Osteoblast (primary cell): ENCODE results near the gene IRF6. TPM values are rescaled to one million over a fixed set of nuclear protein-coding genes. Genes with fewer than 3 reads are reported as not detected.

Source experiments
- DNase-seq: peaks from one replicate; pipeline ENCODE4 v3.0.0; 2011; ENCODE audit warnings: low spot score, mixed read lengths; ENCODE audit not compliant: insufficient read length; ENCODE audit errors: missing footprints
- H2AFZ ChIP-seq: 2 replicates; pipeline ENCODE4 v1.6.0; 2011; ENCODE audit warnings: mild to moderate bottlenecking, low read length
- H3K27ac ChIP-seq: 2 replicates; pipeline ENCODE4 v1.5.1; 2011; ENCODE audit warnings: mild to moderate bottlenecking, low read depth, low read length, moderate library complexity
- H3K27me3 ChIP-seq: 2 replicates; pipeline ENCODE4 v1.6.0; 2012; ENCODE audit warnings: mild to moderate bottlenecking, control low read depth, inconsistent platforms, low read length, moderate library complexity; ENCODE audit not compliant: insufficient read depth
- H3K36me3 ChIP-seq: 2 replicates; pipeline ENCODE4 v1.5.1; 2011; ENCODE audit warnings: mild to moderate bottlenecking, low read length, control low read depth, moderate library complexity; ENCODE audit not compliant: insufficient read depth
- H3K4me1 ChIP-seq: 2 replicates; pipeline ENCODE4 v1.5.1; 2011; ENCODE audit warnings: mild to moderate bottlenecking, low read length, control low read depth, moderate library complexity; ENCODE audit not compliant: insufficient read depth
- H3K4me2 ChIP-seq: 2 replicates; pipeline ENCODE4 v1.6.0; 2011; ENCODE audit warnings: mild to moderate bottlenecking, low read length; ENCODE audit not compliant: insufficient read depth
- H3K4me3 ChIP-seq: fragments of 200-600 bp; sonication (generic); 3 replicates; pipeline ENCODE4 v1.5.1; 2012; ENCODE audit warnings: mild to moderate bottlenecking, low read length, inconsistent platforms; ENCODE audit not compliant: insufficient read depth
- H3K79me2 ChIP-seq: 2 replicates; pipeline ENCODE4 v1.6.0; 2012; ENCODE audit warnings: mild to moderate bottlenecking, low read length, control low read depth, inconsistent platforms; ENCODE audit not compliant: insufficient read depth
- H3K9me3 ChIP-seq: 2 replicates; pipeline ENCODE4 v1.5.1; 2011; ENCODE audit warnings: low read depth, low read length, control low read depth
- H4K20me1 ChIP-seq: 2 replicates; pipeline ENCODE4 v1.6.0; 2012; ENCODE audit warnings: mild to moderate bottlenecking, low read length, control low read depth; ENCODE audit not compliant: insufficient read depth
- CTCF ChIP-seq: IDR thresholded peaks from 2 replicates; pipeline ENCODE4 v1.5.1; 2011; ENCODE audit warnings: mild to moderate bottlenecking, low read depth, low read length, moderate library complexity; ENCODE audit errors: extremely low read depth
- total RNA-seq: library from RNA; depleted of rRNA; stranded (reverse); fragments of >200 nt; gene quantifications from 2 replicates; pipeline ENCODE4 v1.2.3, GENCODE V29; 2012

The IRF6 gene
- total RNA-seq, 1 donor = 0.72 TPM

- Histone ChIP-seq H3K36me3 (no peaks in the 10 kb centered on the region), H3K4me2 (no peak overlapping the region), H3K27ac (no peak overlapping the region), H3K79me2 (peaks cover 14% of the 10 kb centered on the region), H2AFZ (no peak overlapping the region), H3K27me3 (no peaks in the 10 kb centered on the region), H3K4me3 (no peak overlapping the region), H3K4me1 (peaks cover 16% of the 10 kb centered on the region), H3K9me3 (no peaks in the 10 kb centered on the region), H4K20me1 (no peaks in the 10 kb centered on the region)
- DNase-seq = no peak
- TF ChIP-seq CTCF = no peak
Observed at GRCh38 chr1:209780268-209780667, 25.7 kb downstream of the IRF6 start.

GRCh38 chr1:209778102-209778501 is 27.8 kb downstream of the IRF6 start:
- H3K79me2 ChIP-seq = peaks cover 2% of the 10 kb centered on the region
- H3K4me1 ChIP-seq = peaks cover 1% of the 10 kb centered on the region
- no peak for DNase-seq
- no peak for TF ChIP-seq CTCF
- H3K4me3 ChIP-seq = no peak overlapping the region
- no peaks in the 10 kb centered on the region for H3K27me3 ChIP-seq
- no peaks in the 10 kb centered on the region for H4K20me1 ChIP-seq
- no peaks in the 10 kb centered on the region for H3K9me3 ChIP-seq
- no peaks in the 10 kb centered on the region for H3K36me3 ChIP-seq
- H2AFZ ChIP-seq = no peak overlapping the region
- no peak overlapping the region for H3K4me2 ChIP-seq
- H3K27ac ChIP-seq = no peak overlapping the region

GRCh38 chr1:209777587-209777986 is 28.4 kb downstream of the IRF6 start:
- H3K4me2 ChIP-seq = no peak overlapping the region
- no peak overlapping the region for H3K27ac ChIP-seq
- no peaks in the 10 kb centered on the region for H3K79me2 ChIP-seq
- TF ChIP-seq CTCF = no peak
- H3K4me3 ChIP-seq = no peak overlapping the region
- no peaks in the 10 kb centered on the region for H3K4me1 ChIP-seq
- H3K27me3 ChIP-seq = no peaks in the 10 kb centered on the region
- no peaks in the 10 kb centered on the region for H3K9me3 ChIP-seq
- DNase-seq = no peak
- no peaks in the 10 kb centered on the region for H4K20me1 ChIP-seq
- no peaks in the 10 kb centered on the region for H3K36me3 ChIP-seq
- no peak overlapping the region for H2AFZ ChIP-seq

- H2AFZ ChIP-seq = no peak overlapping the region
- H3K27ac ChIP-seq = no peak overlapping the region
- no peaks in the 10 kb centered on the region for H4K20me1 ChIP-seq
- no peaks in the 10 kb centered on the region for H3K36me3 ChIP-seq
- H3K4me2 ChIP-seq = no peak overlapping the region
- DNase-seq = no peak
- no peak for TF ChIP-seq CTCF
- H3K4me1 ChIP-seq = no peaks in the 10 kb centered on the region
- H3K27me3 ChIP-seq = no peaks in the 10 kb centered on the region
- no peak overlapping the region for H3K4me3 ChIP-seq
- no peaks in the 10 kb centered on the region for H3K79me2 ChIP-seq
- no peaks in the 10 kb centered on the region for H3K9me3 ChIP-seq
Observed at GRCh38 chr1:209775678-209776077, 30.3 kb downstream of the IRF6 start.
